ENCODE measurements around the gene CDR2.

GRCh38 chr16:22320572-22321339 lies 53.7 kb downstream of the CDR2 start:
- TF ChIP-seq NR2F6 (CRISPR knock-in tag; IDR thresholded peaks at IDR 0.05) (no peak), ZNF311 (CRISPR knock-in tag; IDR thresholded peaks at IDR 0.05) (no peak), SMARCA5 (IDR thresholded peaks at IDR 0.05) (no peak), ZNF354B (CRISPR knock-in tag; IDR thresholded peaks at IDR 0.05) (no peak), RAD21 (CRISPR knock-in tag; conservative IDR thresholded peaks at IDR 0.05 in 1 of 2, IDR thresholded peaks at IDR 0.05 in 1 of 2) (no peak), CTCF (IDR thresholded peaks at IDR 0.05 in 2 of 3, conservative IDR thresholded peaks at IDR 0.05 in 1 of 3; ENCODE audit: insufficient read depth in 2 of 3, low read depth in 1 of 3, low read length in 3 of 3) (no peak), EWSR1 (IDR thresholded peaks at IDR 0.05; ENCODE audit: borderline replicate concordance, low read depth, partially characterized antibody) (no peak), ZNF740 (CRISPR knock-in tag; IDR thresholded peaks at IDR 0.05) (no peak), ZNF740 (tag; IDR thresholded peaks at IDR 0.05) (no peak), TCF7L2 (IDR thresholded peaks at IDR 0.05; ENCODE audit: low read depth, low read length) (no peak), ATF6 (CRISPR knock-in tag; IDR thresholded peaks at IDR 0.05) (no peak), HBP1 (CRISPR knock-in tag; IDR thresholded peaks at IDR 0.05) (no peak), DPF2 (IDR thresholded peaks at IDR 0.05) (no peak), MAFF (IDR thresholded peaks at IDR 0.05; ENCODE audit: low read length) (no peak)
